ENCODE results near the gene MARCKS.

DNA sequence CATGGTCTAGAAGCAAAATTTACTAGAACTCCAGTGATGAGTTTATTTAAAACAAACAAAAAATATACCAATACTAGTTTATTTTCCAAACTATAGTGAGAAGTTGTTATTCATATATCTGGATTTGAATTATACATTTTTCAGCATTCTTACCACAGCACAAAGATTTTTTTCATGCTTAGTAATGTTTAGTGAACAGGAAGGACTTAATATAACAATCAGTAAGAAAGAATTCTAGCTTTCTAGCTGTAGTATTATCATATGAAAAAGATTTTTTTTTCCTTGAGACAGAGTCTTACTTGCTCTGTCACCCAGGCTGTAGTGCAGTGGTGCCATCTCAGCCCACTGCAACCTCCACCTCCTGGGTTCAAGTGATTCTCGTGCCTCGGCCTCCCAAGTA, 13.8 kb downstream of the MARCKS start:
- TF ChIP-seq, protein P1, sequence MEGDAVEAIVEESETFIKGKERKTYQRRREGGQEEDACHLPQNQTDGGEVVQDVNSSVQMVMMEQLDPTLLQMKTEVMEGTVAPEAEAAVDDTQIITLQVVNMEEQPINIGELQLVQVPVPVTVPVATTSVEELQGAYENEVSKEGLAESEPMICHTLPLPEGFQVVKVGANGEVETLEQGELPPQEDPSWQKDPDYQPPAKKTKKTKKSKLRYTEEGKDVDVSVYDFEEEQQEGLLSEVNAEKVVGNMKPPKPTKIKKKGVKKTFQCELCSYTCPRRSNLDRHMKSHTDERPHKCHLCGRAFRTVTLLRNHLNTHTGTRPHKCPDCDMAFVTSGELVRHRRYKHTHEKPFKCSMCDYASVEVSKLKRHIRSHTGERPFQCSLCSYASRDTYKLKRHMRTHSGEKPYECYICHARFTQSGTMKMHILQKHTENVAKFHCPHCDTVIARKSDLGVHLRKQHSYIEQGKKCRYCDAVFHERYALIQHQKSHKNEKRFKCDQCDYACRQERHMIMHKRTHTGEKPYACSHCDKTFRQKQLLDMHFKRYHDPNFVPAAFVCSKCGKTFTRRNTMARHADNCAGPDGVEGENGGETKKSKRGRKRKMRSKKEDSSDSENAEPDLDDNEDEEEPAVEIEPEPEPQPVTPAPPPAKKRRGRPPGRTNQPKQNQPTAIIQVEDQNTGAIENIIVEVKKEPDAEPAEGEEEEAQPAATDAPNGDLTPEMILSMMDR (IDR thresholded peaks at IDR 0.05; ENCODE audit: poor library complexity) = no peak
- TF ChIP-seq EZH2 (IDR thresholded peaks at IDR 0.05; ENCODE audit: borderline replicate concordance) (no peak), EZH2phosphoT487 (IDR thresholded peaks at IDR 0.05; ENCODE audit: low read depth, severe bottlenecking, unreplicated experiment) (no peak)
